ENCODE measurements around the gene ECT2L.

Gene ECT2L, protein sequence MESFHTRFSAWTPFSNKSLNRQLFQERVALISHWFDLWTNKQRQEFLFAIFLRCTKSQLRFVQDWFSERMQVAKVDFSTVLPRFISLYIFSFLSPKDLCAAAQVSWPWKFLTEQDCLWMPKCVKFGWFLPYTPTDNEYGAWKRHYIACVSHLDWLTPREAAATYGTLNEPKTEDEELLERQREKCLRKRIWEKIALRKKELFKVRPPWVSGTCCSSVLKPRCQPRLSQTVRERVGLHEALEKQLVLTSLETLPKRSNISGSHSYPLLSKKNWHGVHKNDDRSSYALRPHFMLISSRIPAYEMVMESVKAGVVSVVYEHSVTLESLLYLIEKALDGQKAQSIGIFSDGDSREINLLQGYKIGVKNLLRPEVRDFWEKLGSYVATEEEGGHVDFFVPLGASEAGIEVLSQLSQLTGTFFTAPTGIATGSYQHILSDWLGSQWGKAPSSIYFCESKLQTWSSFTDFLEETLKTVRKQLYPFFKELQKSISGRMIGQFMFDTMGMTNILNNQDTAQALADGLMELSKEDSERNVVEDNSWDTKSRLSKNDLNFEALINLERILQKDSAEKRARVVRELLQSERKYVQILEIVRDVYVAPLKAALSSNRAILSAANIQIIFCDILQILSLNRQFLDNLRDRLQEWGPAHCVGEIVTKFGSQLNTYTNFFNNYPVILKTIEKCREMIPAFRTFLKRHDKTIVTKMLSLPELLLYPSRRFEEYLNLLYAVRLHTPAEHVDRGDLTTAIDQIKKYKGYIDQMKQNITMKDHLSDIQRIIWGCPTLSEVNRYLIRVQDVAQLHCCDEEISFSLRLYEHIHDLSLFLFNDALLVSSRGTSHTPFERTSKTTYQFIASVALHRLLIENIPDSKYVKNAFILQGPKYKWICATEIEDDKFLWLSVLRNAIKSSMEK

DNA sequence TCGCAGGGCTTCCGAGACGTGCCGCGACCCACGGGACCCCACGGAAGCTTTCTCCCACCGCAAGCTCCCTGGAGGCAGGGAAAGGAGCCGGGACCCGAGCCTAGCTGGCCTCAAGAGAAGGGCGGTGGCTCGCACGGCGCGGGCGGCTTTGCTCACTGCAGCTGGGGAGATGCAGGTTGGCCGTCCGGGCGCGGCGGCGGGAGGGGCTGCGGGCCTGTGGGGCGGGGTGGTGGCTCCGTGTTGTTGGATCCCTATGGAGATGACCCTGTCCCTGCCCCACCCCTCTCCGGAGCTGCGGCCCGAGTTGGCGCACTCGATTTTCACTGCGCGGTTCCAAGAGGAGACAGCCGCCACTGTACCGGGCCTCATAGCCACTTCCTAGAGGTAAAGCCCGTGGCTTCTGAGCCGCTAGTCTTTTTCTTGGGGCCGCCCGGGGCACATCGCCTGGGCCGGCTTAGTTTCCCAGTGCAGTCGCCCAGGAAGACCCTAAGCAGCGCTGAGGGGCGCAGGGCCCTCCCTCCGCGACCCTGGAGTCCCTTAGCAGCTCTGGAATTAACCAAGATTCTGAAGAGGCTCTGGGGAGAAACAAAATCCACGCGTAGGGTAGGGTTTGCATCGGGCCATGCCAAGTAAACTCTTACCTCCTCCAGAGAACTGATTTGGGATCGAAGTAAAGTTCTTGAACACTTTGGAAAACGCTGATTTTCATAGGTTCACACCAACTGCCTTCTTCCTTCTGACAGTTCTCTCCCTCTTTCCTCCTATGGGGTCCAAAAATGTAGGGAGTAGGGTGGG, at the start of gene ECT2L:
TSS of gene ECT2L (plus strand) at position 279 of the 795 bp plus-strand sequence. CDS start 17,188 bp downstream, outside the sequence.
- no peak for DNase-seq (ENCODE audit: low read depth in 4 of 4, low spot score in 1 of 4)

DNA sequence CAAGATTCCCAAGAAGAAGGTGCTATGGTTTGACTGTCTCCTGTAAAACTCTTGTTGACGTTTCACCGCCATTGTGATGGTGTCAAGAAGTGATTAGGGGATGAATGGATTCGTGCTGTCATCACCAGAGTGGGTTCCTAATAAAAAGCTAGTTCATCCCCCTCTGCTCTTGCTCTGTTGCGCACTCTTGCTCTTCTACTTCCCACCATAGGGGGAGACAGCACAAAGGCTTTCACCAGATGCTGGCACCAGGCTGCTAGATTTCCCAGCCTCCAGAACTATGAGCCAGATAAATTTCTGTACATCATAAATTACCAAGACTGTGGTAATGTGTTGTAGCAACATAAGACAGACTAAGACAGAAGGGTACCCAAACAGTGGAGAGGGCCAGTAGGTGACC, 43.9 kb upstream of the ECT2L start:
- no peak for DNase-seq (ENCODE audit: low read depth in 4 of 4, low spot score in 1 of 4)

DNA sequence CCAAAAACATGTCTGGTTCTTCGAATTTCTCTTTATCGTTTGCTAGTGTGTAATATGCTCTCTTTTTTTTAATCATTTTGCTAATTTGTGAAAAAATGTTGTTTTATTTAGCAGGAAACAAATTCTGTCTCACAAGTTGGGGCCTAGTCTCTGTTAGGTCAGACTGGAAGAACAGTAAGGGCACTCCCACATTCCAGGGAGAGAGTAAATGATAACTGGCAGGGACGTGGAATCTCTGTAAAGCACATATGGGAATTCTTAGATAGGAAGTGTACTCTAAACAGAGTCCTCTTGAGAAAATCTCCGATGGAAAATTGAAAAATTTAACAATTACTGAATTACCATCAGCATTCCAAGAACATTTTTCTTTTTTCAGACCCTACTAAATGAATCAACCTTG, 38.8 kb upstream of the ECT2L start:
- DNase-seq (ENCODE audit: low read depth in 4 of 4, low spot score in 1 of 4): no peak

DNA sequence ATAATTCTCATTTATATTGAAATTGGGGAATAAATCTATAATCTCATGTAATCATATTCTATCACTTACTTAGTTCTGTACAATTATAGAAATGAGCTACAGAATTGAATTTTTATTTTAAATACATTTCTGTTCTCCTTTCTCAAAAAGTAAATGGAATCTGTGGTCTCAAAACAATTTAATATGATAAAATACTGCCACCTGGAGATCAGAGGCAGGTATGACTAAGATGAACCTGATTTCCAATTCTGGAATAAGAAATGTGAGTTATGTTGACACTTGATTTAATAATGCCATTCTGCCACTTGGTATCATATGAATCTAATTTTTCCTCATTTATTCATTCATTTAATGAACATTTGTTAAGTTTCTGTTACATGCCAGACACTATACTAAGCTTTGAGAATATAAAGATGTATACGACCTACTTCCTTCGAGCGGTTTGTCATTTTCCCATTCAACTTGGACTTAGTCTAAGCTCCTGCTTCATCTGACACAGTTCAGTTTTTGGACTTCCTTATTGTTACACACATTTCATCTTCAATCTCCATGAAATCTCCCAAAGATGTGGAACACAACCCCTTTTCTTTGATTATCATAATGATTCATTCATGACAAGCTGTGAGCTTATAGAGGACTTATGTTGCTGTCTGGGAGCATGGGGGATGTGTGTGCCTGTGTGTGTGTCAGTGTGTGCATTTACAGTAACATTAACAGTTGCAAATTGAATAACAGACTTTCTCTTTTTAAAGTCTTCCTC, 29.8 kb upstream of the ECT2L start:
- DNase-seq (ENCODE audit: low read depth in 4 of 4, low spot score in 1 of 4): no peak

DNA sequence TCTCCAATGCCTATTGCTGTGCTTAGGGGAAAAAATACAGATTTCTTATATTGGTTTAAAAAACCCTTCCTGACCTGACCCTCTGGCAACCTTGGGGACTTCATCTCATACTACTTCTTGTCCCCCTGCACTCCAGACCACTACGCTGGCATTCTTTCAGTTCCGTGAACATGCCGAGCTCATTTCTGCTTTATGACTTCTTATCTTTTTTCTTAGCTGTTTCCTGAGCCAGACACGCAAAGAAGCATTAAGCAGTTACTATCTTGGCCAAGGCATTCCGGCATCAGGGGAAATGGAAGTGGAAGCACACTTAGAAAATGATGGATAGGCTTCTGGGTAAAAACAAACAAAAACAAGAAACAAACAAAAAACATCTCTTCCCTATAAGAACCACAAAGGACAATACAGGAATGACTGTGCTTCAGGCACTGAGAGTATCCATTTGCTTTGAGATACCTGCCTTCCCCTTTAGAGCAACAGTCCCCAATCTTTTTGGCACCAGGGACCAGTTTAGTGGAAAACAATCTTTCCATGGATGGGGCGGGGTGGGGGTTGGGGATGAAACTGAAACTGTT, 26.7 kb upstream of the ECT2L start:
- no peak for DNase-seq (ENCODE audit: low read depth in 4 of 4, low spot score in 1 of 4)

DNA sequence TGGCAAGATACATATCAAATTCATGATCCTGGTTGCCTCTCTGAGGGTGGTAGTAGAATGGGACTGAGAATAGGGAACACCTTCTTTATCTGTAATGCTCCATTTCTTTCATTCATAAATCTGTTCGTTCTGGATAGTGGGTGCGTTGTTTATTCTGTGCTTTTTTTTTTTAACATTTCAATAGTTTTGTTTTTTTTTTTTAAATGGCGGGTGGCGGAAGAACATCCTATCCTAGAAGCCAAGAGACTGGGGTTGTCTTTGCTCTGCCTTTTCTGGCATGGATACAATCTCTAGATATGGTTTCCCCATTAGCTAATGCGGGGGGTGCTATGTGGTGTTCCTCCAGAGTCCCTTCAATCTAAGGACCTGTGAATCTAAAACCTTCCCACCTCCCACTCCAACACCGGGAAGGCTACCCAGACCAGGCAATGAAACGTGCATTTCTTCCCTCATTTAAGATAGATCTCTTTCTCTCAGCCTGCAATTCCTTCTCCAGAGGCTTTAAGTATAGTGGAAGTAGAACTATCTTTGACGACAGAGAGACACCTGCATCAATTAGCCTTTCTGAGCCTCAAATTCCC, 23.2 kb upstream of the ECT2L start:
- no peak for DNase-seq (ENCODE audit: low read depth in 4 of 4, low spot score in 1 of 4)

DNA sequence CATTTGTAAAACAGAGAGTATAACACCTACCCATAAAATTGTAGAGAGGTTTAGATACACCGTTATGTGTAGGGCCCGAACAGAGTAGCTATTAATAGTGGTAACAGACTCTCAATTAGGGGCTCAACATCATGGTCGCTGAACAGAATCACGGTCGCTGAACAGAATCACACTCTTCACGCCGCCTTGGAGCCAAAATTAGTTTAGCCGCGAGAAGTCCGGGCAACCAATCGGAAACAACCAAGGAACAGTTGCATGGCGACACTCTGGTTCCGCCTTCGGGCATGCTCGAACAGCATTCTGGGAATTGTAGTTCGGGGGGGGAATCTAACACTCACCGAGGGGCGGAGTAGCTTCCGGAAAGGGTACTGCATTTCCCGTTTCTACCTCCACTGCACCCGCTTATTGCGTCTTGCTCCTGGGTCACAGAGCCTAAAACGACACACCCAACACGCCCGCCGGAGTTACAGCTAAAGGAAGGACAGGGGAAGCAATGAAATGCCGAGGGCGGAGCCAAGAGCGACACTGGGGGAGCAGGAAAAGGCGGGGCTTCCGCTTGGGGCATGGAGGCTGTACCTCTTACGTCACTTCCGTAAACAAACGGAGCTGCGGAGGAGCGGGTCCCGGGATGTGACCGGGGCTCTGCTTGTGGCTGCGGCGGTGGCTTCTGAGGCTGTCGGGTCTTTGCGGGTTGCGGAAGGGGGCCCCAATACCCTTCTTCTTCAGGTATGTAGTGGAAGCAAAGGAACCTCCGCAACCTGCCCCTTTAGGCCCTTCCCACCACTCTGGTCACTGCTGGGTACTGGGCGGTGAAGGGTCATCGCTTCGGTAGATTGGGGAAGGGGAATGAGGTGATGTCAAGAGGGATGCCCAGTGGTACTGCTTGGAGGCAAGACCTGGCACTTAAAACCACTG, 22.5 kb upstream of the ECT2L start, which contains the start of gene CCDC28A:
TSS of gene CCDC28A (plus strand) at position 593 of the 915 bp plus-strand sequence. CDS start 2,352 bp downstream, outside the sequence.
- DNase-seq (ENCODE audit: low read depth in 4 of 4, low spot score in 1 of 4): peak; percentile 78 to 92 (median 84)

DNA sequence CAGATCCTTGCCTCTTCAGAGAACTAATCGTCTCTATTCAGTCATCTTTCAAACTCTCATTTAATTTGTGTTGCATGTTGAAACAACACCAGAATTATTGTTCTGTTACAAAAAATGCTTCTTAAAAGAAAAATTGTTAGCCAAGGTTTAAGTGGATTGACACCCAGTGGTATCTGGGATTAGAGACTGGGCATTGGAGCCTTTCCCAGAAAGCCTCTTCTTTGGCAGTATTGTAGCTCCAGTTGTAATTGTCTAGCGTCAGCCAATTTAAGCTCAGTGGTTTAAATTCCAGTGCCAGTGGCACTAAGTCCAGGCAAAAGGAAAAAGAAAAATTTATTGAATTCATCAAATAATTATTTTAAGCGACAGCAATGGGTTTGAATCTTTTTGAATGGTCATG, 21.5 kb upstream of the ECT2L start:
- DNase-seq (ENCODE audit: low read depth in 4 of 4, low spot score in 1 of 4): no peak

DNA sequence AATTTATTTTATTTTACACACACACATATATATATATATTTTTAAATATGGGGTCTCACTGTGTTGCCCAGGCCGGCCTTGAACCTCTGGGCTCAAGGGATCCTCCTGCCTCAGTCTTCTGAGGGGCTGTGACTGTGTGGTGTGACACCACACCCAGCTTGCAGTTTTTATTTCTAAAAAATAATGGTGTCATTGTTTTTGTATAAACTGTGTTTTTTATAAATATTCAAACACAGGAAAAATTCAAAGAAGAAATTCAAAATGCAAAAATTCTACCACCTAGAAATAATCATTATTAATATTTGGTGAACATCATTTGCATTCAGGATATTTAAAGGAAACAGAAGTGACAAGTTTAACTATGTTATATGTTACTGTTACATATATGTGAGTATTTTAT, 19.2 kb upstream of the ECT2L start:
- no peak for DNase-seq (ENCODE audit: low read depth in 4 of 4, low spot score in 1 of 4)

DNA sequence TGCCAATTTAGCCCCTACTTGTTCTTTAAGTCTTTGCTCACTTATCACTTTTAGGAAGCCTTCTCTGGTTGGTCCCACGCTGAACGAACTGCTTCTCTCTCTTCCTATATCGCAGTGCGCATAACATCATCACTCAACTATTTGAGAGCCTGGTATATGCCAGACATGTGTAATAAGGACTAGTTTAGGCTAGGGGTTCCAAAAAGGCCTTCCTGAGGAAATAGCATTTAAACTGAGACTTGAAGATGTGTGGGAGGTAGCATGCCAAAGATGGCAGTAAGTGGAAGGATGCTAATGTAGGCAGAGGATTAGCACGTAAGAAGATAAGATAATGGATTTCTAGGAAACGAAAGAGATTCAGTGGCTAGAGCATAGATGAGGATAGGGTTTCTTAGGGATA, 17.6 kb upstream of the ECT2L start:
- DNase-seq (ENCODE audit: low read depth in 4 of 4, low spot score in 1 of 4): no peak

DNA sequence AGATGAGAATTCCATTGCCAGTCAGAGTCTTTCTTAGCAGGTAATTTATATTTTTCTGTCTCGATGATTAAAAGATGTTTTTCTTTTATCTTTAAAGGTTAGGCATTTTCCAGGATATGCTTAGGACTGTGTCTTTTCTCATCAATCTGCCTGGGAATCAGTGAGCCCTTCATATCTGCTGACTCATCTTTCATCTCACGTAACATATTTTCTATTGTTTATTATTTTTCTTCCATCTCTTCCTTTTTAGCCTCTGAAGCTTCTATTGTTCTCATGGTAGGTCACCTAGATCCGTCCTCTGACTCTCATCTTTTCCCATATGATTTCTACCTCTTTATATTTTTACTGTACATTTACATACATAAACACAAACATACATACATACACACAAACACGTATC, 13.6 kb upstream of the ECT2L start:
- DNase-seq (ENCODE audit: low read depth in 4 of 4, low spot score in 1 of 4): no peak

DNA sequence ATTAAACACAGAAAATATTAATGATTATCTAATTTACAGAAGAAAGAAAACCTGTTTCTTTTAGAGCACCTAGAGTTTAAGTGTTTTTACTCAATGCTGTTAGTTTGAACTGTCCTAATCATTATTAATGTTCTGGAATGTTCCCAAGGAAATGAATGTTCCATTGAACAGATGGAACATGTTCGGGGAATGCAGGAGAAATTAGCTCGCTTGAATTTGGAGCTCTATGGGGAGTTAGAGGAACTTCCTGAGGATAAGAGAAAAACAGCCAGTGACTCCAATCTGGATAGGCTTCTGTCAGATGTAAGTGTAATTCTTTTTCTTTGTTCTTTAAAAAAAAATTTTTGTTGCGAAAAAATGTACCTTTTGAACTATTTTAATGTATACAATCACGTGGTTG, 10.8 kb upstream of the ECT2L start:
- DNase-seq (ENCODE audit: low read depth in 4 of 4, low spot score in 1 of 4): no peak

DNA sequence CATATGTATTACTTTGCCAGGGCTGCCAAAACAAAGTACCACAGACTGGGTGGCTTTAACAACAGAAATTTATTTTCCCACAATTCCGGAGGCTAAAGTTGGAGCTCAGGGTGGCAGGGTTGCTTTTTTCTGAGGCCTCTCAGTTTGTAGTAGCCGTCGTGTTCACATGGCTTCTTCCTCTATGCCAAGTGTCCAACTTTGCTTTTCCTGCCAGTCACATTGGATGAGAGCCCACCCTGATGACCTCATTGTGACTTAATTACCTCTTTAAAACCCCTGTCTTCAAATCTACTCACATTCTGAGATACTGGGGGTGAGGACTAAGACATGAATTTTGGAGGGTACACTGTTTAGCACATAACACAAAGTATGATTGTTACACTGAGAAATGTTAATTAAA, 9.9 kb upstream of the ECT2L start:
- DNase-seq (ENCODE audit: low read depth in 4 of 4, low spot score in 1 of 4): no peak

DNA sequence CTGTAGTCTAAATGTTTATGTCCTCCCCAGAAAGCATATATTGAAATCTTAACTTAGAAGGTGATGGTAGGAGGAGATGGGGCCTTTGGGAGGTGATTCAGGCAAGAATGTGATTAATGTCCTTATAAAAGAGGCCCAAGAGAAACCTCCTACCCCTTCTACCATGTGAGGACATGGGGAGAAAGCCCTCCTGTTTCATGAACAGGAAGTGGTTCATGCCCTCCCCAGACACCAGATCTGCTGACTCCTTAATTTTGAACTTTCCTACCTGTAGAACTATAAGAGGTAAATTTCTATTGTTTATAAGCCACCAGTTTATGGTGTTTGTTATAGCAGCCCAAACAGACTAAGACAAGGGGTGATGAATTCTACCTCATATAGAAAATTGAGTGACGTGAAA, 8.7 kb upstream of the ECT2L start:
- no peak for DNase-seq (ENCODE audit: low read depth in 4 of 4, low spot score in 1 of 4)

DNA sequence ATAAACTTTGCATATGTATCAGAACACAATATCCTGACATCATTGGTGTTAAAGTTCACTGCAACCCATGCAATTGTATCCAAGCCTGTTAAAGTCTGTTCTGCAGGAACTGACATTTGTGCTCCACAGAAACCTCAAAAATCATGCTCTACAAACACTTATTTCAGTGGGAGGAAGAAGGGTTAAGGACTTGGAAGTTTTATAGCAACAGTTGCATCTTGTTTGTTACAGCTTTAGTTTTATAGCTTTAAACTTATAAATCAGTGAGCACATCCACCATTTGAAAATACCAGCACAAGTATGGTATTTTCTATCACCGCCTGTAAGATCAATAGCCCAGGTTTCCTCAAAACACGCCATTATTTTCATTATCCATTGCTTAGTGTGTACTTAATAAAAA, 884 bp downstream of the ECT2L start:
- DNase-seq (ENCODE audit: low read depth in 4 of 4, low spot score in 1 of 4): no peak

DNA sequence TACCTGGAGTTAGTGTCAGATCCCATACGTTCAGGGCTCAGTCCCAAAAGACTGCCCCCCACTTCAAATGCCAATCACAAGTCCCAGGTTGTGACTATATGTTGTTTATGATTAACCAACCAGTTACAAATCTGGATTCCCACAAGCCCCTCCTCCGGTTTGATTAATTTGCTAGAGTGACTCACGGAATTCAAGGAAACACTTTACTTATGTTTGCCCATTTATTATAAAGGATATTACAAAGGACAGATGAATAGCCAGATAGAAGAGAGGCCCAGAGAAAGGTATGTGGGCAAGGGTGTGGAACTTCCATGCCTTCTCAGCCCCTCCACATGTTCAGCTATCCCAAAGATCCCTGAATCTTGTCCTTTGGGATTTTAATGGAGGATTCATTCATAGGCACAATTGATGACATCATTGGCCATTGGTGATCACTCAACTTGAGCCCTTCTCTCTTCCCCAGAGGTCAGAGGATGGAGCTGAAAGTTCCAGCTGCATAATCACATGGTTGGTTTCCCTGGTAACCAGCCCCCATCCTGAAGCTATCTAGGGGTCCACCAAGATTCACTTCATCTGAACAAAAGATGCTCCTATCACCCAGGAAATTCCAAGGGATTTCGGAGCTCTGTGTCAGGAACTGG, 2.0 kb downstream of the ECT2L start:
- DNase-seq (ENCODE audit: low read depth in 4 of 4, low spot score in 1 of 4): no peak

DNA sequence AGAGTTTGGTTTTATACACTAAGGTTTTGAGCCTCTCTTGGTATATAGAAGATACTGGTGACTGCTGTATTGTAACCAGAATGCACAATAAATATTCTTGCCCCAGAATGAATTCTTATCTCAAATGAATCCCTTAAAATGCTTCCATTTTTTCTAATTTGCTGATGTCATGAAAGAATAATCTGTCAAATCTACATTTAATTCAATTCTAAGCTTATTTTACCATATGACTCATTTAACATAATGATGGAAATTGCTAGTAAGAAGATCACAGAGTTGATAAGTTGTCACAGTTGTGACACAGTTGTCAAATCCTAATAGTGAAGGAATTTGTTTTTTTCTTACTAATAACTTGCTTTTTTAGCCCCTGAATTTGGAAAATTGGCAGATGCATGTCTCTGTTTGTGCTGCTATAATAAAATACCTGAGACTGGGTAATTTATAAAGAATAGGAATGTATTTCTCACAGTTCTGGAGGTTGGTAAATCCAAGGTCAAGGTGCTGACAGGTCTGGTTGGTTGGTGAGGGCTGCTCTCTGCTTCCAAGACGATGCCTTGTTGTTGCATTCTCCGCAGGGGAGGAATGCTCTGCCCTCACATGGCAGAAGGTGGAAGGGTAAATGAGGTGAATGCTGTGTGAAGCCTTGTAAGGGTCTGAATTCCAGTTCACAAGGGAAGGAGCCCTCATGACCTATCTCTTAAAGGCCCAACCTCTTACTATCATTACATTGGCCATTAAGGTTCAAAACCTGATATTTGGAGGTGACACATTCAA, 4.7 kb downstream of the ECT2L start:
- no peak for DNase-seq (ENCODE audit: low read depth in 4 of 4, low spot score in 1 of 4)

DNA sequence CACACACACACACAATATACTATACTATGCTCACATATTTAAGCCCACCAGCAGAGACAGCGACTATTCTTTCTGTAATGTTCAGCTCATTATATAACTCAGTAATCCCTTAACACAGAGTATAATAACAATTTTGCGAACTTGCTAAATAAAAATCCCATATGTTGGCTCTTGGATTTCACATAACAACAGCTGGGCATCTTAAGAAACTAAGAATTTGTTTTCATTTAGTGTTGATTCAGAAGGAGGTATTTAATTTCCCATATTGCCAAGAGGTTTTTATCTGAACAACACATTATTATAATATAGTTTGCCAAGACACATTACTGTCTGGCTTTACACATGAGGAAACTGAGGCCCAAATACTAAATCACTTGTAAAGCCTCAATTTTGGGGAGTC, 7.4 kb downstream of the ECT2L start:
- DNase-seq (ENCODE audit: low read depth in 4 of 4, low spot score in 1 of 4): no peak
